Measurements from ENCODE around the gene ABHD3. TPM values are rescaled to one million over a fixed set of nuclear protein-coding genes. Genes with fewer than 3 reads are reported as not detected.
"Not testable (repeated sequence)": the region's sequence is repeated elsewhere in the genome, so short reads cannot be mapped to it uniquely, and the experiment has no call there.

The ABHD3 gene
- total and polyA plus RNA-seq, 4 donors: 10.2 to 26.0 (median 24.3) TPM

DNA sequence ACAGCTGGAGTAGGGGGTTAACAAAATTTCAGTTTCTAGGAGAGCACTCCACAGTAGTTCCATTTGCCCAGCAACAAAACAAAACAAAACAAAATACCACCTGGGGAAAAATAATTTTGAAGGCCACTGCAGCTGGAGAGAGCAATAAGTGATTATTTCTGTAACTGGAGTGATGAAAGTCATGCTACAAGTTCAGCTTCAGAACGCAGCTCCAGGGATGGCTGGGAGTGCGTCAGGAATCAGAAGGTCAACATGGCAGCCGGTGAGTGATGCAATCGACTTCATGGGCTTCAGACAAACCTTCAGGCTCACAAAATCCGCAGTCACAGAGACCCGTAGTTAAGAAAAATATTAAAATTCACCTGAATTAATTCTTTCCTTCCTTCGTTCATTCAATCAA lies 41.0 kb downstream of the ABHD3 start:
- DNase-seq (ENCODE audit: low read depth in 4 of 6, low spot score in 6 of 6): peak in 2 of 6 donors; percentile 10 to 57
- Histone ChIP-seq H3K4me3 (ENCODE audit: low read depth, low read length) (no peak overlapping the region), H3K27me3 (ENCODE audit: control insufficient read depth, insufficient read depth, low read length) (no peaks in the 10 kb centered on the region), H3K27ac (ENCODE audit: low read depth, low read length) (no peak overlapping the region), H3K4me1 (ENCODE audit: control insufficient read depth, insufficient read depth, low read length) (no peaks in the 10 kb centered on the region), H3K36me3 (ENCODE audit: control insufficient read depth, insufficient read depth, low read length) (no peaks in the 10 kb centered on the region), H3K9me3 (ENCODE audit: control insufficient read depth, insufficient read depth, low read length) (no peaks in the 10 kb centered on the region)
- WGBS (ENCODE audit: insufficient coverage): 76% methylated on average over 2 of the region's 7 CpGs

GRCh38 chr18:21662581-21662980 lies 42.0 kb downstream of the ABHD3 start:
- H3K4me1 ChIP-seq (ENCODE audit: control insufficient read depth, insufficient read depth, low read length): no peaks in the 10 kb centered on the region
- H3K27me3 ChIP-seq (ENCODE audit: control insufficient read depth, insufficient read depth, low read length): no peaks in the 10 kb centered on the region
- no peak for DNase-seq (ENCODE audit: low read depth in 4 of 6, low spot score in 6 of 6)
- no peaks in the 10 kb centered on the region for H3K9me3 ChIP-seq (ENCODE audit: control insufficient read depth, insufficient read depth, low read length)
- H3K4me3 ChIP-seq (ENCODE audit: low read depth, low read length): no peak overlapping the region
- H3K27ac ChIP-seq (ENCODE audit: low read depth, low read length): no peak overlapping the region
- no peaks in the 10 kb centered on the region for H3K36me3 ChIP-seq (ENCODE audit: control insufficient read depth, insufficient read depth, low read length)
- WGBS (ENCODE audit: insufficient coverage): 62% methylated on average over 5 of the region's 9 CpGs

DNA sequence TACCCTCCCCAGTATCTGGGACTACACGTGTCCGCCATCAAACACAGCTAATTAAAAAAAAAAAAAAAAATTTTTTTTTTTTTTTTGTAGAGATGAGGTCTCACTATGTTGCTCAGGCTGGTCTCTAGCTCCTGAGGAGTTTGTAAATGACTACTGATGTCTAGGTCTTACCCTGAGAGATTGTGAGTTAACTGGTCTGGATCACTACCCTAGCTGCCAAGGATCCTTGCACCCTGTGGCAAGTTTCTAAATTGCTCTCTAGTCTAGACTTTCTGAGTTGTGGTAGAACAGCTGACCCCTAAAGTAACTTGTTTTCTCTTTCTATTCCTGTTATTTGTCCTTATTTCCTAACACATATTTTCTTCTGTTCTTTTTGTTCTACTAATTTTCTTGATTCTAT lies 44.5 kb downstream of the ABHD3 start:
- no peak for DNase-seq (ENCODE audit: low read depth in 4 of 6, low spot score in 6 of 6)
- Histone ChIP-seq H3K27ac (ENCODE audit: low read depth, low read length) (no peak overlapping the region), H3K4me3 (ENCODE audit: low read depth, low read length) (no peak overlapping the region), H3K36me3 (ENCODE audit: control insufficient read depth, insufficient read depth, low read length) (no peaks in the 10 kb centered on the region), H3K4me1 (ENCODE audit: control insufficient read depth, insufficient read depth, low read length) (no peaks in the 10 kb centered on the region), H3K9me3 (ENCODE audit: control insufficient read depth, insufficient read depth, low read length) (no peaks in the 10 kb centered on the region), H3K27me3 (ENCODE audit: control insufficient read depth, insufficient read depth, low read length) (no peaks in the 10 kb centered on the region)
- no CpG with 5 or more reads among the region's 2 CpGs for WGBS (ENCODE audit: insufficient coverage)

DNA sequence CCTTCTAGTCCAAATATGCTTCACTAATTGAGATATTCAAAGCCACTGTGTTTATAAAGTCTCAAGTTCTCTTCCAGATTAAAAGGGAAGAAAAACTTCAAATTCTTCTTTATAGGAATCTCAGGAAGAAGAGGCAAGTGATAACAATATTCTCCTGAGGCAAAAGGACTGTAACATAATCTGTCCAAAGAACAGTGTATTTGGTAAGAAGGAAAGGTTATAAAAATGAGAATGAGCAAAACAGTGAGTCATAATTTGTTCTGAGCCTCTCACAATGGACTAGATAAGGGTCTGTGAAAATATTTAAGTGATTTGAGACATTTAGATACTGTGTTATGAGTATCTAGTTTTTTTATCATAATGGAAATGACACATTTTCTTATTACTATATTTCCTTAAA lies 48.2 kb downstream of the ABHD3 start:
- no peak for DNase-seq (ENCODE audit: low read depth in 4 of 6, low spot score in 6 of 6)
- Histone ChIP-seq H3K27ac (ENCODE audit: low read depth, low read length) (no peak overlapping the region), H3K27me3 (ENCODE audit: control insufficient read depth, insufficient read depth, low read length) (no peaks in the 10 kb centered on the region), H3K4me1 (ENCODE audit: control insufficient read depth, insufficient read depth, low read length) (no peaks in the 10 kb centered on the region), H3K4me3 (ENCODE audit: low read depth, low read length) (no peak overlapping the region), H3K36me3 (ENCODE audit: control insufficient read depth, insufficient read depth, low read length) (peaks cover 2% of the 10 kb centered on the region), H3K9me3 (ENCODE audit: control insufficient read depth, insufficient read depth, low read length) (no peaks in the 10 kb centered on the region)

DNA sequence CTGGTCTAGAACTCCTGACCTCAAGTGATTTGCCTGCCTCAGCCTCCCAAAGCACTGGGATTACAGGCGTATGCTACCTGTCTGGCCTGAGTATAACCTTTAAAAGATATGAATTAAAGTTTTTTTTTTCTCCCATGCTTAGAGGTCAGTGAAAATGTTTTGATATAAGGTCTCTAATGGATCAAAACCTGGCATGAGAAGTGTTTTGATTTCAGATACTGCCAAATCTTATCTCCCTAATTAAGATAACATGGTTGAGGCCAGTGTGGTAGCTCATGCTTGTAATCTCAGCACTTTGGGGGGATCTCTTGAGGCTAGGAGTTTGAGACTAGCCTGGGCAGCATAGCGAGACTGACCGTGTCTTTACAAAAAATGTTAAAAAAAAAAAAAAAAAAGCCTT lies 51.2 kb downstream of the ABHD3 start:
- no peaks in the 10 kb centered on the region for H3K9me3 ChIP-seq (ENCODE audit: control insufficient read depth, insufficient read depth, low read length)
- 100% methylated on average over 2 of the region's 3 CpGs for WGBS (ENCODE audit: insufficient coverage)
- DNase-seq (ENCODE audit: low read depth in 4 of 6, low spot score in 6 of 6): no peak
- H3K27me3 ChIP-seq (ENCODE audit: control insufficient read depth, insufficient read depth, low read length): no peaks in the 10 kb centered on the region
- H3K4me1 ChIP-seq (ENCODE audit: control insufficient read depth, insufficient read depth, low read length): no peaks in the 10 kb centered on the region
- no peak overlapping the region for H3K4me3 ChIP-seq (ENCODE audit: low read depth, low read length)
- no peak overlapping the region for H3K27ac ChIP-seq (ENCODE audit: low read depth, low read length)
- H3K36me3 ChIP-seq (ENCODE audit: control insufficient read depth, insufficient read depth, low read length): peaks cover 2% of the 10 kb centered on the region

DNA sequence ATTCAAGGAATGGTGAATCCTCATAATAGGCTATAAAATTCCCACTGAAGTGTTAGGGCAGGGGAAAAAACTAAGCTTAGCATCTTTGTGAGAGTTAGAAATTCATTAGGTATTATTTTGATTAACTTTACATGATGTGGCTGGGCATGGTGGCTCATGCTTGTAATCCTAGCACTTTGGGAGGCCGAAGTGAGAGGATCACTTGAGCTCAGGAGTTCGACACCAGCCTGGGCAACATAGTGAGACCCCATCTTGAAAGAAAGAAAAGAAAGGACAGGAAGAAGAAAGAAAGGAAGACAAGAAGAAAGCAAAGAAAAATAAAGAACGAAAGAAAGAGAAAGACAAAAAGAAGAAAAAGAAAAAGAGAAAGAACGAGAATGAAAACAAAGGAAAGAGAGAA lies 52.5 kb downstream of the ABHD3 start:
- Histone ChIP-seq H3K27me3 (ENCODE audit: control insufficient read depth, insufficient read depth, low read length) (no peaks in the 10 kb centered on the region), H3K9me3 (ENCODE audit: control insufficient read depth, insufficient read depth, low read length) (no peaks in the 10 kb centered on the region), H3K4me3 (ENCODE audit: low read depth, low read length) (no peak overlapping the region), H3K27ac (ENCODE audit: low read depth, low read length) (no peak overlapping the region), H3K4me1 (ENCODE audit: control insufficient read depth, insufficient read depth, low read length) (no peaks in the 10 kb centered on the region), H3K36me3 (ENCODE audit: control insufficient read depth, insufficient read depth, low read length) (peaks cover 2% of the 10 kb centered on the region)
- 98% methylated on average over 4 of the region's 4 CpGs for WGBS (ENCODE audit: insufficient coverage)
- DNase-seq (ENCODE audit: low read depth in 4 of 6, low spot score in 6 of 6): no peak

GRCh38 chr18:21650311-21650710 lies 54.3 kb downstream of the ABHD3 start:
- H3K36me3 ChIP-seq (ENCODE audit: control insufficient read depth, insufficient read depth, low read length): peaks cover 2% of the 10 kb centered on the region
- H3K4me3 ChIP-seq (ENCODE audit: low read depth, low read length): no peak overlapping the region
- no peaks in the 10 kb centered on the region for H3K9me3 ChIP-seq (ENCODE audit: control insufficient read depth, insufficient read depth, low read length)
- DNase-seq (ENCODE audit: low read depth in 4 of 6, low spot score in 6 of 6): no peak
- no peaks in the 10 kb centered on the region for H3K4me1 ChIP-seq (ENCODE audit: control insufficient read depth, insufficient read depth, low read length)
- WGBS (ENCODE audit: insufficient coverage): no CpG with 5 or more reads among the region's 1 CpG
- H3K27ac ChIP-seq (ENCODE audit: low read depth, low read length): no peak overlapping the region
- no peaks in the 10 kb centered on the region for H3K27me3 ChIP-seq (ENCODE audit: control insufficient read depth, insufficient read depth, low read length)

GRCh38 chr18:21640375-21640774 lies 64.2 kb downstream of the ABHD3 start:
- WGBS (ENCODE audit: insufficient coverage): 100% methylated on average over 5 of the region's 5 CpGs
- DNase-seq (ENCODE audit: low read depth in 4 of 6, low spot score in 6 of 6); H3K27ac ChIP-seq (ENCODE audit: low read depth, low read length); H3K36me3 ChIP-seq (ENCODE audit: control insufficient read depth, insufficient read depth, low read length); H3K4me1 ChIP-seq (ENCODE audit: control insufficient read depth, insufficient read depth, low read length); H3K27me3 ChIP-seq (ENCODE audit: control insufficient read depth, insufficient read depth, low read length); H3K4me3 ChIP-seq (ENCODE audit: low read depth, low read length); H3K9me3 ChIP-seq (ENCODE audit: control insufficient read depth, insufficient read depth, low read length): not testable (repeated sequence)

DNA sequence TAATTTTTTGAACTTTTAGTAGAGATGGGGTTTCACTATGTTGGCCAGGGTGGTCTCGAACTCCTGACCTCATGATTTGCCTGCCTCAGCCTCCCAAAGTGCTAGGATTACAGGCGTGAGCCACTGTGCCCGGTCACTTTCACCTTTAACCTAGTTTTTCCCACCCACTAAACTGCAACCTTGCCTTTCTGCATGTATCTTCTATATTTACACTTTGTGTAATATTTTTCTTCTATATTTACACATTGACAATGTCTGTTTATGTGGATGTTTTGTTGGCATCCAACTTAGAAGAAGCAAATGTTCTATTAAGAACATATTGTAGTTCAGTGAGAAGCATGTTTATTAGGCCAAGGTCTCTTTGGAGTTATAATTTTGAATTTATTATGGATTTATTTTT lies 65.8 kb downstream of the ABHD3 start:
- H3K27ac ChIP-seq (ENCODE audit: low read depth, low read length): no peak overlapping the region
- H3K9me3 ChIP-seq (ENCODE audit: control insufficient read depth, insufficient read depth, low read length): no peaks in the 10 kb centered on the region
- H3K27me3 ChIP-seq (ENCODE audit: control insufficient read depth, insufficient read depth, low read length): no peaks in the 10 kb centered on the region
- no peak overlapping the region for H3K4me3 ChIP-seq (ENCODE audit: low read depth, low read length)
- H3K4me1 ChIP-seq (ENCODE audit: control insufficient read depth, insufficient read depth, low read length): no peaks in the 10 kb centered on the region
- 100% methylated on average over 1 of the region's 3 CpGs for WGBS (ENCODE audit: insufficient coverage)
- DNase-seq (ENCODE audit: low read depth in 4 of 6, low spot score in 6 of 6): no peak
- no peaks in the 10 kb centered on the region for H3K36me3 ChIP-seq (ENCODE audit: control insufficient read depth, insufficient read depth, low read length)

GRCh38 chr18:21636769-21637168 lies 67.8 kb downstream of the ABHD3 start:
- 98% methylated on average over 11 of the region's 13 CpGs for WGBS (ENCODE audit: insufficient coverage)

More at GRCh38 chr18:21636769-21637168, 67.8 kb downstream of the ABHD3 start:
- no peaks in the 10 kb centered on the region for H3K4me1 ChIP-seq (ENCODE audit: control insufficient read depth, insufficient read depth, low read length)
- H3K27me3 ChIP-seq (ENCODE audit: control insufficient read depth, insufficient read depth, low read length): no peaks in the 10 kb centered on the region
- H3K36me3 ChIP-seq (ENCODE audit: control insufficient read depth, insufficient read depth, low read length): peaks cover 10% of the 10 kb centered on the region
- no peak overlapping the region for H3K27ac ChIP-seq (ENCODE audit: low read depth, low read length)
- H3K9me3 ChIP-seq (ENCODE audit: control insufficient read depth, insufficient read depth, low read length): no peaks in the 10 kb centered on the region
- DNase-seq (ENCODE audit: low read depth in 4 of 6, low spot score in 6 of 6): no peak
- H3K4me3 ChIP-seq (ENCODE audit: low read depth, low read length): no peak overlapping the region
